GM12892 (cell line): Measurements from ENCODE around the gene KRTAP10-9.
"Not testable (repeated sequence)": the region's sequence is repeated elsewhere in the genome, so short reads cannot be mapped to it uniquely, and the experiment has no call there.

Experiments
- DNase-seq: peaks from one replicate; pipeline ENCODE4 v3.0.0; 2011; ENCODE audit not compliant: insufficient read length
- FAIRE-seq: peaks from 2 replicates; lab custom pipeline; 2011; peaks lifted over from hg19 to GRCh38; lab: Jason Lieb, UNC
- POLR2A ChIP-seq: IDR thresholded peaks from 2 replicates; pipeline ENCODE4 v1.6.1; 2011; ENCODE audit warnings: low read depth, low read length, control low read depth
- POLR2AphosphoS5 ChIP-seq: IDR thresholded peaks from 2 replicates; pipeline ENCODE4 v1.6.1; 2011; ENCODE audit warnings: low read depth, low read length, control low read depth
- TAF1 ChIP-seq: IDR thresholded peaks from 2 replicates; pipeline ENCODE4 v1.6.1; 2011; ENCODE audit warnings: low read depth, mild to moderate bottlenecking, control low read depth, low read length, borderline replicate concordance

The KRTAP10-9 gene

DNA sequence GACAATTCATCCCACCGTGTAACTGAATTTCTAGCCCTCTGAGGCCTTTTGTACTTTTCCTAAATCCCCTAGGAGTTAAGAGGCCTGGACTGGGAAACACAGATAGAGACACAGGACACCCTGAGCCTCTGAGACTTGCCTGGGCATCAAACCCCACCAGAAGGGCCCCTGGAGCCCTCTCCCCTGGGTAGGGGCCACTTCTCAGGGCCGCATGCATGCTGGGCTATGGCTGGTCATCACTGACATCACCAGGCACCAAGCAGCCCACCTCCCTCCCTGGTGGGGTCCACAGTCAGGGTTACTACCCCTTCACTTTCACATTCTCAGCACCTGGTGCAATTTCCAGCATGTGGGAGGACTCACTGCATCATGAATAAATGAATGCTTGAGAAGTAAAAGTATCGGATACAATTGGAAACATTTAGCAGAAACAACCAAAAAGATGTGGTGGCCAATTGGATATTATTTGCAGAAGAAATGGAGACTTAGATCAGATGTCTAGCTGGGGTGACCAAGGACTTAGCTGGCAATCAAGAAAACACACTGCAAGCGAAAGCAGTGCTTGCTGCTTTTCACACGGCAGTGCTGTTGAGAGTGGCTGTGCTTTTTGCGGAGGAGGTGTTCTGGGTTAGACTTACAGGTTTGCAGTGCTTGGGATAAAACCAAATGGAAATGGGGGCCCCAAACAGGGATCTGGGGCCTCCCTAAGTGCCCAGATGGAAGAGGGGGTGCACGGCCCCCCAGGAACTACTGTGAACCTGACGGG, 27.4 kb upstream of the KRTAP10-9 start:
- FAIRE-seq (no peak), DNase-seq (no peak)
- TF ChIP-seq POLR2A (no peak), TAF1 (no peak), POLR2AphosphoS5 (no peak)

DNA sequence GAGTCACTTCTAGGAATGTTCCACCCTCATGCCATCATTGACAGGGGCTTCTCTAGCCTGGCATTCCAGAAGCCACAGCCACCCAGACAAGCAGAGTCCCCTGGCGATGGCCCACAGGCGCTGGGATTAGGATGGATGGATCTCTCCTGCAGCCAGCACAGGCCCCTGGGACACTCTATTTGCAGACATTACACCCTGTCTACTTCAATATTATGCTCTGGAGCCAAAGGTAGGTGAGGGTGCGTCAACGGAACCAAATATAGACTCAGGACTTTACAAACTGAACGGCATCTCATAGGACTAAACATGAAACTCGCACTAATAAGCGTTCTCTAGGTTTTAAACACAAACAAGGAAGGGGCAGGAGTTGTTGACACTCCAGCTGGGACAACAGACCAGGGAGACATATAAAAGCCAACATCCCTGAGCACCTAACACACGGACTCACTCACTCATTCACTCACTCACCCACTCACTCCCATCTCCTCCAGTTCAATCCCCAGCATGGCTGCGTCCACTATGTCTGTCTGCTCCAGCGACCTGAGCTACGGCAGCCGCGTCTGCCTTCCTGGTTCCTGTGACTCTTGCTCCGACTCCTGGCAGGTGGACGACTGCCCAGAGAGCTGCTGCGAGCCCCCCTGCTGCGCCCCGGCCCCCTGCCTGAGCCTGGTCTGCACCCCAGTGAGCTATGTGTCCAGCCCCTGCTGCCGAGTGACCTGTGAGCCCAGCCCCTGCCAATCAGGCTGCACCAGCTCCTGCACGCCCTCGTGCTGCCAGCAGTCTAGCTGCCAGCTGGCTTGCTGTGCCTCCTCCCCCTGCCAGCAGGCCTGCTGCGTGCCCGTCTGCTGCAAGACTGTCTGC, 26.5 kb upstream of the KRTAP10-9 start, which contains the start of gene KRTAP10-7:
TSS of gene KRTAP10-7 (plus strand) at position 480 of the 861 bp plus-strand sequence. CDS start at position 505, 25 bp downstream.
- not testable (repeated sequence) for DNase-seq, FAIRE-seq

DNA sequence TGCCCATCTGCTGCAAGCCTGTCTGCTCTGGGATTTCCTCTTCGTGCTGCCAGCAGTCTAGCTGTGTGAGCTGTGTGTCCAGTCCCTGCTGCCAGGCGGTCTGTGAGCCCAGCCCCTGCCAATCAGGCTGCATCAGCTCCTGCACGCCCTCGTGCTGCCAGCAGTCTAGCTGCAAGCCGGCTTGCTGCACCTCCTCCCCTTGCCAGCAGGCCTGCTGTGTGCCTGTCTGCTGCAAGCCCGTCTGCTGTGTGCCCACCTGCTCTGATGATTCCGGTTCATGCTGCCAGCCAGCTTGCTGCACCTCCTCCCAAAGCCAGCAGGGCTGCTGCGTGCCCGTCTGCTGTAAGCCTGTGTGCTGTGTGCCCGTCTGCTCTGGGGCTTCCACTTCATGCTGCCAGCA, 25.8 kb upstream of the KRTAP10-9 start:
- not testable (repeated sequence) for DNase-seq, FAIRE-seq

DNA sequence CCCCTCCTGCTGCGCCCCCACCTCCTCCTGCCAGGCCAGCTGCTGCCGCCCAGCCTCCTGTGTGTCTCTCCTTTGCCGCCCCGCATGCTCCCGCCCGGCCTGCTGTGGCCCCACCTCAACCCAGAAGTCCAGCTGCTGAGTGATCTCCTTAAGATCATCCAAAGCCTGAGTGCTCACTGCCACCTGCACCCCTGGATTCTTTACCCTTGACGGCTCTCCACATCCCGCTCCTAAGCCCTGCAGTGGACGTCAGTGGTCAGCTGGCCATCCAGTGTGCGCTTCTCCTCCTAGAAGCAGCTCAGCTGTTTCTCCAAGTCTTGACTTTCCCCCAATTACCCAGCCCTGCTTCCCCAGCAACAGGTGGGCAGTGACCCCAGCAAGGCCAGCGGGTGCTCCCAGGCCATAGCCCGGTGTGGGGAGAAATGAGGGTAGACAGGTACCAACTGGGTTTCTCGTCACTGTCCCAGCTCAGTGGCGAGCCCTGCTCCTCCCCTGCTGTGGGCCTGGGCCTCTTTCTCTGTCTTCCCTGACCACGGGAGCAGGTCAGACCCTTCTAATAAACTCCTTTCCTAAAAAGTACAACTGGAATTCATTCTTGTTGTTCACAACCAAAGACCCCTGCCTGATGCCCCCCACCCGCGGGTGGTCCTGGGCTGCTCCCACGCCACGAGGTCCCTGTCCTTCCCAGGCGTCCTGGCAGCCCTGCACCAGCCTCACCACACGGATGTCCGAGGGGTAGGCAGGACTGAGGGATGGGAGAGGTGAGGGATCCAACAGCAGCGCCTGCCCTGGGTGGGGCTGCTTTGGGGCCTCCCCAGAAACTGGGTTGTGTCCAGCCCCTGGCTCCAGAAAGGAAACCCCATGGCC, 25.1 kb upstream of the KRTAP10-9 start:
- no peak for DNase-seq
- TF ChIP-seq TAF1 (no peak), POLR2A (no peak), POLR2AphosphoS5 (no peak)
- FAIRE-seq = no peak

DNA sequence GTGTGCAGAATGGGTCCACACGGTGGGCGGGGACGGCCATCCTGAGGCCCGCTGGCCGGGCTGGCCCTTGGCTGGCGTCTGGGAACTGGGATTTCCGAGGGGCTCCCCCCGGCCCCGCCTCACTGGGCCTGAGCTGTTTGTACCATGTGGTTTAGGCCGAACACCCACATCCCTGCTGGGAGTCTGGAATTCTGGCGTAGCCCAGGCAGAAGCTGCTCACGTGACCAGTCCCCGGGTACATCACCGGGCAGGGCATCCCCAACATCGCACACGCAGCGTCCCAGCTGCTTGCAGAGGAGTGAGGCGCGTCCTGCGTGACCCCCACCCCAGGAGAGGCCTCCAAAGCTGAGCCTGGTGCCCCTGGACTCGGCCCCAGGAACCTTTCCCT, 24.4 kb upstream of the KRTAP10-9 start:
- DNase-seq = no peak
- no peak for FAIRE-seq
- TF ChIP-seq TAF1 (no peak), POLR2AphosphoS5 (no peak), POLR2A (no peak)

DNA sequence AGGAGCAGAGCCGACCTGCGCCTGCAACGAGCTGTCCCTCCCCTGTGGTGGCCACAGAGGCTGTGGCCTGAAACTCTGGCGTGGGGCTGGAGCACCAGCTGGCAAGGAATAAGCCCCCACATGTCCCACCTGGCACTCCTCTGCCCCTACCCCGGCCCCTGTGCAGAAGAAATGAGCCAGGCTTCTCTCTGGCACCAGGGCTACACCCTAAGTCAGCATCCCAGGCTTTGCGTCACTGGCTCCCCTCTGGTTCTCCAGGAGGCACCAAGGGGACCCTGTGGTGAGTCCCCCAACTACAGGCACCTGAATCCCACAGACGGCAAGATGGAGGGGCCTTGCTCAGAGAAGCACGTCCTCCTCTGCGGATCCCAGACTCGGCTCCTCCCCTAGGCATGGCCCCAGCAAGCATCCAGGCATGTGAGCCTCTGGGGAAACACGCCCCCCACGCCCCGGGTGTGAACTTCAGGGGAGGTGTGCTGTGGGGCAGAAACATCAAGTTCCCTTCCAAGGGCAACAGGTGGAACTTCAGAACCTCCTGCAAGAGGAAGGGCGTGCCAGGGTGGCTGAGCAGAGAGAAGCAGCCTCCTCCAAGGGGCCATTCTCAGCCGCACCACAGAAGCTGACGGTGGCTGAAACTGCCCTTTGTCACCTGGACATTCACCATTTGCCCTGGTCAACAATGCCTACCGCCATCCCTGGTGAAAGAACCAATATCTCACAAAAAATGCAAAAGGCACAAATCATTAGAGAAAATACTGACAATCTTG, 23.6 kb upstream of the KRTAP10-9 start:
- no peak for TF ChIP-seq TAF1
- no peak for TF ChIP-seq POLR2A
- TF ChIP-seq POLR2AphosphoS5 = no peak
- DNase-seq = no peak
- FAIRE-seq = no peak

DNA sequence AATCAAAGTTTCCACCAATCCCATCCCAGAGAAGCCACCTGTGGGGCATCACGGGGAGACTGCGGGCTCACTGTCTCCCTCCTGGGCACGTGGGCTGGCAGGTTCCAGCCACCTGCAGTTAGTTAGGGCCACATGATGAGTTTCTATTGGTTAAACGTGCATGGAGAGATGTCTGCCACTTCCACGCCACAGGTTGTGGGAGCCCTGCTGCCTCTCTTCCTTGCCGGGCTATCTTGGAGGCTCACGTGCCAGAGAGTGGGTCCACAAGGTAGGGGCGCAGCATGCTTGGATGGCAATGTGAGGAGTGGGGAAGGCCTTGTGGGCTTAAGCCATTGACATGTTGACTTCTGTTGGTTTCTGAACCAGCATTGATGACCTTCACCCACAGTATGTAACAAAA, 23.0 kb upstream of the KRTAP10-9 start:
- FAIRE-seq = no peak

DNA sequence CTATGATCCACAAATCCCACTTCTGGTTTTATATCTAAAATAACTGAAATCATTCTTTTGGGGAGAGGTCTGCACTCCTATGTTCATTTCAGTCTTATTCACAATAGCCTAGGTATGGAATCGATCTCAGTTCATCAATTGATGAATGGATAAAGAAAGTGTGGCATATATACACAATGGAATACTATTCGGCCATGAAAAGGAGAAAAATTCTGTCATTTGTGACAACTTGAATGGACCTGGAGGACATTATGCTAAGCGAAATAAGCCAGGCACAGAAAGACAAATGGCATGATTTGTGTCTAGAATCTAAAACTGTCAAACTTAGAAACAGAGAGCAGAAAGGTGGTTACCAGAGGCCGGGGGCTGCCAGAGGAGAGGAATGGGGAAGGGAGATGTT, 20.4 kb upstream of the KRTAP10-9 start:
- no peak for FAIRE-seq
- TF ChIP-seq POLR2AphosphoS5 (no peak), TAF1 (no peak), POLR2A (no peak)
- no peak for DNase-seq

More for the DNA sequence above, 23.0 kb upstream of the KRTAP10-9 start:
- DNase-seq = no peak
- TF ChIP-seq POLR2AphosphoS5 = no peak
- TF ChIP-seq TAF1 = no peak
- TF ChIP-seq POLR2A = no peak

DNA sequence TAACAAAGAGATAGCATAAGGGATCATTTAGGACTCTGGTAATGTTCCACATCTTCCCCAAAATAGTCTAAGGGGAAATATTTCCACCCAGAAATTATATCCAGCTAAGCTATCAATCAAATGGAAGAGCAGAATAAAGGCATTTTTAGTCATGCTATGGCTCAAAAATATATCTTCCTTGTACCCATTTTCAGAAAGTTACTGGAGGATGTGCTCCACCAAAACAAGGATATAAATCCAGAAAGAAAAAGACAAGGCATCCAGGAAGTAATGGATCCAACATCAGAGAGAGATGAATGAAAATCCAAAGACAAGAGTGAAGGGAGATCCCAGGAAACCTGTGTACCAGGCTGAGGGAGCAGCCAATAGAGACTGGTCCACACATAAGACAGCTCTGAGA, 17.7 kb upstream of the KRTAP10-9 start:
- TF ChIP-seq POLR2AphosphoS5 (no peak), POLR2A (no peak), TAF1 (no peak)
- FAIRE-seq = no peak
- no peak for DNase-seq

DNA sequence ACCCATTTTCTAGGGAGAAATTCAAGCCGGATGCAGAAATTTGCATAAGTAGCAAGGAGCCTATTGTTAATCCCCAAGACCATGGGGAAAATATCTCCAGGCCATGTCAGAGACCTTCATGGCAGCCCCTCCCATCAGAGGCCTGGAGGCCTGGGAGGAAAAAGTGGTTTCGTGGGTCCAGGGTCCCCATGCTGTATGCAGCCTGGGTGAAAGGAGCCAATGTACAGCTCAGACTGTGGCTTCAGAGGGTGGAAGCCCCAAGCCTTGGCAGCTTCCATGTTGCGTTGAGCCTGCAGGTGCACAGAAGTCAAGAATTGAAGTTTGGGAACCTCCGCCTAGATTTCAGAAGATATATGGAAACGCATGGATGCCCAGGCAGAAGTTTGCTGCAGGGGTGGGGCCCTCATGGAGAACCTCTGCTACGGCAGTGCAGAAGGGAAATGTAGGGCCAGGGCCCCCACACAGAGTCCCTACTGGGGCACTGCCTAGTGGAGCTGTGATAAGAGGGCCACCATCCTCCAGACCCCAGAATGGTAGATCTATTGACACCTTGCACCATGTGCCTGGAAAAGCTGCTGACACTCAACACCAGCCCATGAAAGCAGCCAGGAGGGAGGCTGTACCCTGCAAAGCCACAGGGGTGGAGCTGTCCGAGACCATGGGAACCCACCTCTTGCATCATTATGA, 16.6 kb upstream of the KRTAP10-9 start:
- FAIRE-seq, DNase-seq: not testable (repeated sequence)

DNA sequence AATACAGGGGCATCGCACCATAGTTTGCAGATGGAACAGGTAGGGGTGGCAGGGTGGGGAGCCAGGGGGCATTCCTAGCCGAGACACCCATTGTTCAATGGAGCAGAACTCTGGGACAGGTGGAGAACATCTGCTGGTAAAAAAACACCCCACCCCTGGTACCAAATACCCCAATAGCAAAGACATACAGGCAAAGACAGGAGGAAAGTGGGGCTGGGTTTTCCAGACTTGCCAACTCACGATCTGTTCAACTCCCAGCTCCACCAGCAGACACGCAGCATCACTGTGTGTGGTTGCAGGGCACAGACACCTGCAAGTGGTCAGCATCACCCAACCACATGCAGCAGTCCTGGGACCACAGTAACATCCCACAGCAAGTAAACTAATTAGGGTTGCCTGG, 15.3 kb upstream of the KRTAP10-9 start:
- TF ChIP-seq POLR2A = no peak
- no peak for TF ChIP-seq TAF1
- TF ChIP-seq POLR2AphosphoS5 = no peak
- no peak for DNase-seq
- FAIRE-seq = no peak
